PFSK-1 (cell line): ENCODE results near the gene WSCD2.

ENCODE experiments used
- SIN3A ChIP-seq: IDR thresholded peaks from 2 replicates; pipeline ENCODE4 v1.6.1; 2012; ENCODE audit warnings: mild to moderate bottlenecking, low read length, moderate library complexity, borderline replicate concordance; ENCODE audit not compliant: insufficient read depth
- TF ChIP-seq, protein P1 (sequence below), 2 experiments: IDR thresholded peaks; 2 replicates each; pipeline versions ENCODE4 v1.6.1 to v1.8.0; 2011 to 2012; ENCODE audit warnings: low read depth in 2 of 2, low read length in 2 of 2, control low read depth in 1 of 2, inconsistent platforms in 1 of 2, mild to moderate bottlenecking in 1 of 2, moderate library complexity in 1 of 2; ENCODE audit not compliant: insufficient read depth in 1 of 2

GRCh38 chr12:108199106-108199505, 70.0 kb downstream of the WSCD2 start:
- TF ChIP-seq, protein P1, sequence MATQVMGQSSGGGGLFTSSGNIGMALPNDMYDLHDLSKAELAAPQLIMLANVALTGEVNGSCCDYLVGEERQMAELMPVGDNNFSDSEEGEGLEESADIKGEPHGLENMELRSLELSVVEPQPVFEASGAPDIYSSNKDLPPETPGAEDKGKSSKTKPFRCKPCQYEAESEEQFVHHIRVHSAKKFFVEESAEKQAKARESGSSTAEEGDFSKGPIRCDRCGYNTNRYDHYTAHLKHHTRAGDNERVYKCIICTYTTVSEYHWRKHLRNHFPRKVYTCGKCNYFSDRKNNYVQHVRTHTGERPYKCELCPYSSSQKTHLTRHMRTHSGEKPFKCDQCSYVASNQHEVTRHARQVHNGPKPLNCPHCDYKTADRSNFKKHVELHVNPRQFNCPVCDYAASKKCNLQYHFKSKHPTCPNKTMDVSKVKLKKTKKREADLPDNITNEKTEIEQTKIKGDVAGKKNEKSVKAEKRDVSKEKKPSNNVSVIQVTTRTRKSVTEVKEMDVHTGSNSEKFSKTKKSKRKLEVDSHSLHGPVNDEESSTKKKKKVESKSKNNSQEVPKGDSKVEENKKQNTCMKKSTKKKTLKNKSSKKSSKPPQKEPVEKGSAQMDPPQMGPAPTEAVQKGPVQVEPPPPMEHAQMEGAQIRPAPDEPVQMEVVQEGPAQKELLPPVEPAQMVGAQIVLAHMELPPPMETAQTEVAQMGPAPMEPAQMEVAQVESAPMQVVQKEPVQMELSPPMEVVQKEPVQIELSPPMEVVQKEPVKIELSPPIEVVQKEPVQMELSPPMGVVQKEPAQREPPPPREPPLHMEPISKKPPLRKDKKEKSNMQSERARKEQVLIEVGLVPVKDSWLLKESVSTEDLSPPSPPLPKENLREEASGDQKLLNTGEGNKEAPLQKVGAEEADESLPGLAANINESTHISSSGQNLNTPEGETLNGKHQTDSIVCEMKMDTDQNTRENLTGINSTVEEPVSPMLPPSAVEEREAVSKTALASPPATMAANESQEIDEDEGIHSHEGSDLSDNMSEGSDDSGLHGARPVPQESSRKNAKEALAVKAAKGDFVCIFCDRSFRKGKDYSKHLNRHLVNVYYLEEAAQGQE (IDR thresholded peaks at IDR 0.05; ENCODE audit: insufficient read depth in 1 of 2, low read depth in 2 of 2, low read length in 2 of 2), result no peak
- TF ChIP-seq SIN3A, result no peak
